Subcutaneous abdominal adipose tissue (tissue), 5 donors: ENCODE data around the gene MYO6.

Experiments
- H3K27ac ChIP-seq: one replicate; pipeline ENCODE4 v1.7.0; 2013; ENCODE audit warnings: low read depth, mild to moderate bottlenecking, inconsistent platforms, low read length, moderate library complexity
- H3K27me3 ChIP-seq, 5 donors: one replicate each; pipeline ENCODE4 v1.7.0; 2013; ENCODE audit warnings: low read length in 5 of 5, inconsistent platforms in 1 of 5; ENCODE audit not compliant: control insufficient read depth in 5 of 5, insufficient read depth in 4 of 5
- H3K36me3 ChIP-seq, 5 donors: one replicate each; pipeline ENCODE4 v1.7.0; 2013; ENCODE audit warnings: low read length in 5 of 5; ENCODE audit not compliant: control insufficient read depth in 5 of 5, insufficient read depth in 5 of 5
- H3K4me1 ChIP-seq, 5 donors: one replicate each; pipeline ENCODE4 v1.7.0; 2013; ENCODE audit warnings: low read length in 5 of 5, mild to moderate bottlenecking in 3 of 5, moderate library complexity in 1 of 5; ENCODE audit not compliant: control insufficient read depth in 5 of 5, insufficient read depth in 5 of 5
- H3K4me3 ChIP-seq, 5 donors: one replicate each; pipeline ENCODE4 v1.7.0; 2013; ENCODE audit warnings: low read length in 5 of 5, low read depth in 1 of 5
- H3K9ac ChIP-seq, 5 donors: one replicate each; pipeline ENCODE4 v1.7.0; 2013; ENCODE audit warnings: low read length in 5 of 5, mild to moderate bottlenecking in 4 of 5, moderate library complexity in 3 of 5
- H3K9me3 ChIP-seq, 5 donors: one replicate each; pipeline ENCODE4 v1.7.0; 2013; ENCODE audit warnings: low read length in 5 of 5; ENCODE audit not compliant: control insufficient read depth in 5 of 5
- donor health status: healthy.
- donor health status: healthy.
- donor health status: healthy.
- donor health status: healthy.
- donor health status: healthy.

The MYO6 gene

GRCh38 chr6:75746221-75746620, 2.8 kb upstream of the MYO6 start:
- Histone ChIP-seq H3K9me3 (no peaks in the 10 kb centered on the region), H3K27ac (no peak overlapping the region), H3K27me3 (peaks cover 0 to 4% (median 3%) of the 10 kb centered on the region in 5 donors), H3K4me1 (peaks cover 0 to 21% (median 13%) of the 10 kb centered on the region in 5 donors), H3K36me3 (no peaks in the 10 kb centered on the region), H3K4me3 (no peak overlapping the region), H3K9ac (no peak overlapping the region)

- Histone ChIP-seq H3K36me3 (no peaks in the 10 kb centered on the region), H3K4me3 (no peak overlapping the region), H3K27ac (no peak overlapping the region), H3K27me3 (peaks cover 0 to 4% (median 1%) of the 10 kb centered on the region in 5 donors), H3K9me3 (no peaks in the 10 kb centered on the region), H3K9ac (no peak overlapping the region), H3K4me1 (peaks cover 0 to 21% (median 13%) of the 10 kb centered on the region in 5 donors)
These were observed 1.7 kb upstream of the MYO6 start for GRCh38 chr6:75747152-75747992.

GRCh38 chr6:75748003-75748742, 866 bp upstream of the MYO6 start:
- Histone ChIP-seq H3K9ac (peak overlapping the region; percentile 65 to 92 (median 75)), H3K36me3 (no peaks in the 10 kb centered on the region), H3K9me3 (no peaks in the 10 kb centered on the region), H3K27ac (peak overlapping the region; percentile 75), H3K4me1 (peaks cover 0 to 21% (median 13%) of the 10 kb centered on the region in 5 donors), H3K27me3 (peaks cover 0 to 4% (median 0%) of the 10 kb centered on the region in 5 donors), H3K4me3 (peak overlapping the region; percentile 83 to 99 (median 94))

- no peaks in the 10 kb centered on the region for H3K9me3 ChIP-seq
- H3K9ac ChIP-seq, result no peak overlapping the region
- H3K36me3 ChIP-seq, result no peaks in the 10 kb centered on the region
- H3K27ac ChIP-seq, result no peak overlapping the region
- H3K4me3 ChIP-seq, result no peak overlapping the region
- peaks cover 0 to 26% (median 13%) of the 10 kb centered on the region in 5 donors for H3K4me1 ChIP-seq
- H3K27me3 ChIP-seq, result no peaks in the 10 kb centered on the region
These were observed 2.4 kb downstream of the MYO6 start for GRCh38 chr6:75751443-75751842.

GRCh38 chr6:75752365-75752764, 3.3 kb downstream of the MYO6 start:
- H3K4me1 ChIP-seq, result peaks cover 0 to 26% (median 13%) of the 10 kb centered on the region in 5 donors
- no peaks in the 10 kb centered on the region for H3K27me3 ChIP-seq
- H3K9me3 ChIP-seq, result no peaks in the 10 kb centered on the region
- H3K4me3 ChIP-seq, result no peak overlapping the region
- no peak overlapping the region for H3K9ac ChIP-seq
- no peaks in the 10 kb centered on the region for H3K36me3 ChIP-seq
- no peak overlapping the region for H3K27ac ChIP-seq

GRCh38 chr6:75755704-75756103, 6.7 kb downstream of the MYO6 start:
- no peak overlapping the region for H3K27ac ChIP-seq
- H3K9ac ChIP-seq, result no peak overlapping the region
- H3K36me3 ChIP-seq, result no peaks in the 10 kb centered on the region
- no peaks in the 10 kb centered on the region for H3K27me3 ChIP-seq
- no peak overlapping the region for H3K4me3 ChIP-seq
- no peaks in the 10 kb centered on the region for H3K9me3 ChIP-seq
- H3K4me1 ChIP-seq, result peaks cover 0 to 6% (median 0%) of the 10 kb centered on the region in 5 donors

GRCh38 chr6:75757295-75757694, 8.3 kb downstream of the MYO6 start:
- Histone ChIP-seq H3K9ac (no peak overlapping the region), H3K27me3 (no peaks in the 10 kb centered on the region), H3K27ac (no peak overlapping the region), H3K4me1 (peaks cover 0 to 5% (median 0%) of the 10 kb centered on the region in 5 donors), H3K36me3 (no peaks in the 10 kb centered on the region), H3K4me3 (no peak overlapping the region), H3K9me3 (no peaks in the 10 kb centered on the region)

GRCh38 chr6:75758061-75758460, 9.0 kb downstream of the MYO6 start:
- H3K9me3 ChIP-seq, result no peaks in the 10 kb centered on the region
- no peak overlapping the region for H3K27ac ChIP-seq
- peaks cover 0 to 5% (median 0%) of the 10 kb centered on the region in 5 donors for H3K4me1 ChIP-seq
- H3K27me3 ChIP-seq, result no peaks in the 10 kb centered on the region
- H3K36me3 ChIP-seq, result no peaks in the 10 kb centered on the region
- H3K4me3 ChIP-seq, result no peak overlapping the region
- H3K9ac ChIP-seq, result no peak overlapping the region

- H3K9me3 ChIP-seq, result no peaks in the 10 kb centered on the region
- no peaks in the 10 kb centered on the region for H3K27me3 ChIP-seq
- peaks cover 0 to 5% (median 0%) of the 10 kb centered on the region in 5 donors for H3K4me1 ChIP-seq
- peaks cover 0 to 3% (median 0%) of the 10 kb centered on the region in 5 donors for H3K36me3 ChIP-seq
- no peak overlapping the region for H3K9ac ChIP-seq
- no peak overlapping the region for H3K4me3 ChIP-seq
- H3K27ac ChIP-seq, result no peak overlapping the region
These were observed 10.2 kb downstream of the MYO6 start for GRCh38 chr6:75759207-75759606.

- Histone ChIP-seq H3K36me3 (peaks cover 0 to 4% (median 0%) of the 10 kb centered on the region in 5 donors), H3K27me3 (no peaks in the 10 kb centered on the region), H3K4me3 (no peak overlapping the region), H3K27ac (no peak overlapping the region), H3K4me1 (peaks cover 0 to 5% (median 0%) of the 10 kb centered on the region in 5 donors), H3K9ac (no peak overlapping the region), H3K9me3 (no peaks in the 10 kb centered on the region)
These were observed 11.3 kb downstream of the MYO6 start for GRCh38 chr6:75760320-75760719.
